ENCODE measurements around the gene VIPR2. TPM values are rescaled to one million over a fixed set of nuclear protein-coding genes. Genes with fewer than 3 reads are reported as not detected.

Gene VIPR2
- total and polyA plus RNA-seq, 2 of the 13 experiments (the other 11 are each of a cell fraction or from before 2014, with no cell fraction given): not detected

GRCh38 chr7:159033473-159033825 is 111.2 kb downstream of the VIPR2 start:
- TF ChIP-seq, protein P1, sequence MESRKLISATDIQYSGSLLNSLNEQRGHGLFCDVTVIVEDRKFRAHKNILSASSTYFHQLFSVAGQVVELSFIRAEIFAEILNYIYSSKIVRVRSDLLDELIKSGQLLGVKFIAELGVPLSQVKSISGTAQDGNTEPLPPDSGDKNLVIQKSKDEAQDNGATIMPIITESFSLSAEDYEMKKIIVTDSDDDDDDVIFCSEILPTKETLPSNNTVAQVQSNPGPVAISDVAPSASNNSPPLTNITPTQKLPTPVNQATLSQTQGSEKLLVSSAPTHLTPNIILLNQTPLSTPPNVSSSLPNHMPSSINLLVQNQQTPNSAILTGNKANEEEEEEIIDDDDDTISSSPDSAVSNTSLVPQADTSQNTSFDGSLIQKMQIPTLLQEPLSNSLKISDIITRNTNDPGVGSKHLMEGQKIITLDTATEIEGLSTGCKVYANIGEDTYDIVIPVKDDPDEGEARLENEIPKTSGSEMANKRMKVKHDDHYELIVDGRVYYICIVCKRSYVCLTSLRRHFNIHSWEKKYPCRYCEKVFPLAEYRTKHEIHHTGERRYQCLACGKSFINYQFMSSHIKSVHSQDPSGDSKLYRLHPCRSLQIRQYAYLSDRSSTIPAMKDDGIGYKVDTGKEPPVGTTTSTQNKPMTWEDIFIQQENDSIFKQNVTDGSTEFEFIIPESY (CRISPR knock-in tag; IDR thresholded peaks at IDR 0.05): no peak
- no peak for TF ChIP-seq SMARCE1 (IDR thresholded peaks at IDR 0.05; ENCODE audit: borderline replicate concordance)
- TF ChIP-seq, protein P2, sequence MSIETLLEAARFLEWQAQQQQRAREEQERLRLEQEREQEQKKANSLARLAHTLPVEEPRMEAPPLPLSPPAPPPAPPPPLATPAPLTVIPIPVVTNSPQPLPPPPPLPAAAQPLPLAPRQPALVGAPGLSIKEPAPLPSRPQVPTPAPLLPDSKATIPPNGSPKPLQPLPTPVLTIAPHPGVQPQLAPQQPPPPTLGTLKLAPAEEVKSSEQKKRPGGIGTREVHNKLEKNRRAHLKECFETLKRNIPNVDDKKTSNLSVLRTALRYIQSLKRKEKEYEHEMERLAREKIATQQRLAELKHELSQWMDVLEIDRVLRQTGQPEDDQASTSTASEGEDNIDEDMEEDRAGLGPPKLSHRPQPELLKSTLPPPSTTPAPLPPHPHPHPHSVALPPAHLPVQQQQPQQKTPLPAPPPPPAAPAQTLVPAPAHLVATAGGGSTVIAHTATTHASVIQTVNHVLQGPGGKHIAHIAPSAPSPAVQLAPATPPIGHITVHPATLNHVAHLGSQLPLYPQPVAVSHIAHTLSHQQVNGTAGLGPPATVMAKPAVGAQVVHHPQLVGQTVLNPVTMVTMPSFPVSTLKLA (IDR thresholded peaks at IDR 0.05): no peak
- no peak for TF ChIP-seq NR2F2 (IDR thresholded peaks at IDR 0.05; ENCODE audit: borderline replicate concordance, low read depth)
- no peak for TF ChIP-seq MAFF (IDR thresholded peaks at IDR 0.05; ENCODE audit: low read depth, low read length)
- TF ChIP-seq ZNF550 (CRISPR knock-in tag; IDR thresholded peaks at IDR 0.05; ENCODE audit: borderline replicate concordance): no peak
- TF ChIP-seq ASH2L (IDR thresholded peaks at IDR 0.05; ENCODE audit: insufficient read length, low read depth, low read length): no peak
- no peaks in the 10 kb centered on the region; the same call in 1 of the 2 replicates for H3K4me1 ChIP-seq (ENCODE audit: insufficient read depth, low read length)
- no TSS peak for BruUV-seq (replicated peaks)
- peaks cover 4 to 78% of the 10 kb centered on the region in 2 experiments; a peak in 3 of 5 replicates for H3K27me3 ChIP-seq (ENCODE audit: control insufficient read depth in 1 of 2, insufficient read depth in 2 of 2, low read length in 2 of 2)
- no peaks in the 10 kb centered on the region for H3K36me3 ChIP-seq (replicated peaks in 1 of 2; ENCODE audit: control insufficient read depth in 1 of 2, insufficient read depth in 2 of 2, low read length in 2 of 2)
- in situ Hi-C loops (cut with HindIII; ENCODE audit: extremely low pct_ligation_motif_present, low pct_unique_long_range_greater_than_20kb) (no loop called here), intact Hi-C loops (cut with micrococcal nuclease; ENCODE audit: unreplicated experiment) (no loop called here)
- POLR2A ChIA-PET: no interaction called here
- no peak overlapping the region for H3K9ac ChIP-seq (ENCODE audit: insufficient read depth, low read depth, low read length)
- 39% methylated on average over 5 of the region's 5 CpGs for WGBS (ENCODE audit: low lambda C conversion rate)
- no peaks in the 10 kb centered on the region for H4K20me1 ChIP-seq (ENCODE audit: insufficient read depth, low read length)
- FAIRE-seq (no peak), DNase-seq (ENCODE audit: low spot score) (no peak), ATAC-seq (no peak)
- CTCF ChIA-PET (ENCODE audit: low intra/inter-chr PET ratio, low total read pairs): no interaction called here
- no peak overlapping the region for H2AFZ ChIP-seq (ENCODE audit: low read length)
- no peak overlapping the region for H3K4me3 ChIP-seq (replicated peaks in 1 of 3; ENCODE audit: insufficient read depth in 1 of 3, low read depth in 2 of 3, low read length in 3 of 3)
- H3K9me3 ChIP-seq (ENCODE audit: low read length): no peaks in the 10 kb centered on the region
- no peak overlapping the region for H3K4me2 ChIP-seq (ENCODE audit: low read depth, low read length)
- H3K27ac ChIP-seq (ENCODE audit: extremely low read length, insufficient read depth, low read length): no peak overlapping the region
- no peaks in the 10 kb centered on the region for H3K79me2 ChIP-seq (ENCODE audit: insufficient read depth, low read length)
